HL-60/S4 treated with retinoic acid at 250 ng/mL for 4 days and 3 days (cell line): ENCODE results near the gene SNX7.

Experiments used
- in situ Hi-C: fragments of 300-500 bp; cut with MboI; formaldehyde crosslinking; loops from 2 replicates; pipeline ENCODE4 v1.7.0; 2022; ENCODE audit warnings: low sequenced_read_pairs

The SNX7 gene

DNA sequence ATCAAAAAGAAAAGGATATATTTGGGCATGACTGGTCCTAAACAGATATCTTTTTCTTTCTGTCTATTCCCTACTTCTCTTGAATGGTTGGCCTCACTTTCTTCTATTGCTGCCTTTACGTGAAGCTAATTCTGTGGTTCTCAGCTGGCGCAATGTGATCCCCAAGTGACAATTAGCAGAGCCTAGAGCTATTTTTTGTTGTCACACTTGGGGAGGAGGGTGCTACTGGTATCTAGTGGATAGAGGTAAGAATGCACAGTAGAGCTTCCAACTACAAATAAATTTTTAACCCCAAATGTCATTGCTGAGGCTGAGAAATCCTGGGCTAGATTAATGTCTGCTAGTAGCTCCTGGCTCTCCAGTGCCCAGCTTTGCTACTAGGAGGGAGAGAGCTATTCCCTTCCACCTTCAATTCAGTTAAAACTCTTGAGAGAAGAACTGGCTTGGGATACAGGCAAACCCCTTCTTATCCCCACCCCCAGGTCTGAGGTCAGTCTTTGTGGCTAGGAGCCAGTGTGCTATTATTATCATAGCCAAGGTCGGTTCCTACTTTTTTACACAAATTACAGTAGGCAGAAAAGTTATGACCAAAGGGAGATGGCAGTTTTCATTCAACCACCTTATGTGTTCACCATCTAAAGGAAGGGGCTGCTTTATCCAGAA is 102.1 kb downstream of the SNX7 start:
- in situ Hi-C loops = no loop called here

DNA sequence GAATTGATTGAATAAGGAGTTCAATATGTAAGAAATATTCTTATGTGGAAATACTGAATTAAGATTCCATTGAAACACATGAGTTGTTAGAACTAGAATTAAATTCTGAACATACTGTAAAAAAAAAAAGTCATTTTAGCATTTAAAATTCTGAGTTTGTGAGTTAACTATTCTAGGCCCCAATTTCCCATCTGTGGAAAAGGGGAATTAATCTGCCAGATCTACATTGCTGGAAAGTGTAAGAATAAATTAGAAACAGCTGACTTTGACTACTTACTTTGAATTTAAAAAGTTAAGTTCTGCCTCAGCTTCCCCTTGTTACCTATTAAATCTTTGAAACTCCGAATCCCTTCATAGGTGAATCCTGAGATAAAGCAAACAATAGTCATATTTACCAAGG is 103.0 kb downstream of the SNX7 start:
- in situ Hi-C loops = no loop called here

DNA sequence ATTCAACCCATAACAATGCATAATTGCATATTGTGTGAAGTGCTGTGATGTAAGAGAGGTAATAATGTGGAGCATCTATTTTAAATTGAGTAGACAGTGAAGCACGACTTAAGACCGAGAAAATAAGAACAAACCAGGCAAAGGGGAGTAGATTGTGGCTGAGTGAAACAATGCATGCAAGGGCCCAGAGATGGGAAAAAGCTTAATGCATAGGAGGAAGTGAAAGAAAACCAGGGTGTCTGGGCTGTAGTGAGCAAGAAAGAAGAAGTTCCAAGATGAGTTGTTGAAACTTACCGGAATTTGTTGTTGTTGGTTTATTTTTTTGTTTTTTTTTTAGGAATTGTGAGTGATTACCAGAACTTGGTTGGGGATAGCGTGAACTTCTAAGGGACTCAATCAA is 104.7 kb downstream of the SNX7 start:
- in situ Hi-C loops = no loop called here

DNA sequence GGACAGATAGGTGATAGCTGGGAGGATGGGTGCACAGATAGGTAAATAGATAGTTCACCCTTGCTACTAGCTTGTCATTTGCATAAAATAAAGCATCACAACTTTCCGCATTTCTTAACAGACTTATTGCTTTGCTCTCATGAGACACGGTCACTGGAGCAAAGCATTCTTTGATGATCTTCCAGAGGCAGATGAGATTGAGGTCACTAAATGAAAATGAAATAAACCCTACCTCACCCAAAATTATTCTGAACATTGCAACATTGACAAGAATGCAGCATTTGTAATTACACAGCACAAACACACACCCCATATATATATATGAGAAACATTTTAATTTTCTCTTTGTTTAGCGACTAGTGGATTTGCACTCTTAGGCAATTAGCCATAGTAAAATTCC is 107.6 kb downstream of the SNX7 start:
- in situ Hi-C loops = no loop called here

DNA sequence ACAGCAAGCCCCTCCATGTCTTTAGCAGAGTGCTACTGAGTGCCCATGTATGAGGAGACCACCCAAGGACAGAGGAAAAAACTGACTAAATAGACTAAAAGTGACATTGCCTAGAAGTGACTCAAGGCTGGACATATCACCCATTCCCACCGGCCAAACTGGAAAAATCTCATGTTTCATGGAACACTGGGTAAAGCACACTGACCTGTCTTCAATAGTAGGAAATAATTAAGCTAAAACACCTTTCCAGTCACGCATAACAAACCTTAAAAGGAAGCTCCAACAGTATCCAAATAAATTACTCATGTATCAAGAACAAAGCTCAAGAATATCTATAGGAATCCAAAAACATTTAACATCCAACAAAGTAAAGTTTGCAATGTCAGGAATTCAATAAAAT is 120.4 kb downstream of the SNX7 start:
- in situ Hi-C loops = no loop called here

DNA sequence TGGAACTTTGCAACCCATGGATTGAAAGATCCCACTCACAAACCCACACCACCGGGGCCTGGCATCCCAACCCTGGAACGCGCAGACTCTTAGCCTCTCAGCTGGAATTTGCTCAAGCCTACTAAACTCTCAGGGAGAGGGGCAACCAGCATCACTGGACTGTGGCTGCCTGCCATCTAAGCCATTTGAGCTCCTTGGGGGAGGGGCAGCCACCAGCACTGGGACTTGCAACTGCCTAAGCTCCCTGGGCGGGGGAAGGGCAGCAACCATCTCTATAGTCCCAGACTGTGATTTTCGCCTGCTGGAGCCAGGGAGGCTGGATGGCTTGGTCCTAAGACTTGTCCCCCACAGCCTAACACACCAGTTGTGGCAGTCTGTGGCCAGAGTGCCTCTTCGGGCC is 122.3 kb downstream of the SNX7 start:
- in situ Hi-C loops = no loop called here

DNA sequence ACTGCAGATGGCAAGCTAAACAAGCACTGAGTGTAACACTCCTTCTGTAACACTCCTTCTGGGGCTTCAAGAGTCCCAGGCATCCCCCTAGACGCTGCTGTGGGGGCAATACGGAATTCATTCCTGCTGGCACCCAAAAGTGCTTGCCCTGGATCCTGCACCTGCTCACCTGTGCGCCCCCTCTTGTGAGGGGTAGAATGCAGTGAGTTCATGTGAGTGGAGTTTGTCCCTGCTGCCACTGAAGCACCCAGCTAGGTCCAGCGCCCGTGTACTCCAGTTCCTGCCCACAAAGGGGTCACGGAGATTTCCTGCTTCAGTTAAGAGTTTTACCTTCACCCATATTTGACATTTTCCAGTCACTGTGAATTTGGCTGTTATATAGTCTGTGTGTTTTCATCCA is 130.0 kb downstream of the SNX7 start:
- in situ Hi-C loops = no loop called here

DNA sequence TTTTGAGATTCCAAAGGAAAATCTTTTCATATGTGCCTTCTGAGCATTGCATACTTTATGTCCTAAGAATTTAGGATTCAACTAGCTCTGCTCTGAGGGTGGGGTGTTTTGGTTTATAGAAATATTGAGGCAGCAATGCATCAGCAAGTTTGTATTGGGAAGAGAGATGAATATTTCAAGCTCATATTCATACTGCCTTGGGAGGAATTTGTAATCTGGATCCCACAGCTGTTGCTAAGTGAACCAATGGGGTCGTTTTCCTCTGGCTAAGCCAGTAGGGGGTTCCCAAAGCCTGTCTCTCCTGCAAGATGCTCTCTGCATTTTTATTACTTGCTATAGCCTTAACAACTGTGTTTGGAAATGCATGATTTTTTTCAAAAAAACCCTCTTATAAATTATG is 130.6 kb downstream of the SNX7 start:
- in situ Hi-C loops = no loop called here

DNA sequence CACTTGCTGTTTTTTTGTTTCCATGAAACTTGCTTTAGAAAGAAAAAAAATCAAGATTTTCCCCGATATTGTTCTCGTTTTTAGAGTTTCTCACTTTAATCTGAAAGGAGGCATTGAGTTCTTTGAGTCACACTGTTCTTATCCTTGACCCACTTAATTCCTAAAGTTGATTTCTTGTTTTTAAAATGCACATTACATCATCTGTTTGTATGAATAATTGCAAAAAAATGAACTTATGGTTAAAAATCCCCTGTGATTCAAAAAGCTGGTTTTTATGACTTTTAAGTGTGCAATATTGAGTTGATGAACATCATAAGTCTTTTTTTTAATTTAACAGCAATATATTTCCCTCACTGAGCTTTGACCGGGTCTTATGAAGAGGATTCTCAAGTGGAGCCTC is 131.6 kb downstream of the SNX7 start:
- in situ Hi-C loops = no loop called here

DNA sequence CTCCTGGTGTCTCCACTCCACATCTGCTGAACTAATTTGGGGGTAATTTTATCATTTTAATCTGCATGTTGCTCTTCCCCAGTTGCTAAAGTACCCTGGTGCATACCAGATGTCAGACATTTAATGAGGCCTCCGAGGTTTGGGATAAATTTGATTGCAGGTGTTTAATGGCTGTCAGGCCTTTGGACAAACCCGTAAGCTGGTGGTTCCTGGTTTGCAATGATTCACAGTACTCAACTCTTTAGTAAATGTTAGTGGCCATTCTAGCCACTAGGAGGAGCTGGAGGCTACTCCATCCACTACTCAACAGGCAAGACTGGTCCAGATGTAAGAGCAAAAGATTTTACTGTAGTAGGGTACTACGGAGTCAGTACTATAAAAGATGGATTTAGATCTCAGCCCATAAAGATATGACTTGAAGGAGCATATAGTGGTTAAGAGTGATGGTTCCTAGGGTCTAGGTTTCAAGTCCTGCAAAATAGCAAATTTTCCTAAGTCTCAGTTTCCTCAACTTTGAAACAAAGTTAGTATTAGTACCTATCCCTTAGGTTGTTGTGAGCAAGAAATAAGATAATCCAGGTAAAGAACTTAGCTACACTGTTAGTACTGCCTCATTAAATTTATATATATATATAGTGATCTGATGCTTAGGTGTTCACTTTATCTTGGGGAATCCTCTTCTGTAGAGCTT is 132.8 kb downstream of the SNX7 start:
- in situ Hi-C loops = no loop called here

DNA sequence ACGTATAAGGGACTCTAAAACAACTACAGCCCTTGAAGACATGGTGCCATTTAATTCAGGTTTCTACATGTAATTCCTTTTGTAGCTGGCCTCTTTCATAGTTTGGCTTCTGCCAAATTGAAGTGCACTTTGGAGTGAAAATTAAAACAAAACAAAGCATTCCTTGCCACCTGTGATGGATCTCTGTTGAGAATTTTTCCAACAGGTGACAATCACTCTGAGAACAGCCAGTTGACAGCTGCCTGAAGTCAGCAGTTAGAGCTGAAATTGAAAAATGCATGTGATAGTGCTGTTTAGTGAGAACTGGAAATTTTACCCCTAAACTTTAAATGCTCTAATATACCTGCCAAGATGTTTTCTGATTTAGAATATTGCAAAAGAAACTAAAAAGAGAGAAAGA is 134.5 kb downstream of the SNX7 start:
- in situ Hi-C loops = no loop called here

DNA sequence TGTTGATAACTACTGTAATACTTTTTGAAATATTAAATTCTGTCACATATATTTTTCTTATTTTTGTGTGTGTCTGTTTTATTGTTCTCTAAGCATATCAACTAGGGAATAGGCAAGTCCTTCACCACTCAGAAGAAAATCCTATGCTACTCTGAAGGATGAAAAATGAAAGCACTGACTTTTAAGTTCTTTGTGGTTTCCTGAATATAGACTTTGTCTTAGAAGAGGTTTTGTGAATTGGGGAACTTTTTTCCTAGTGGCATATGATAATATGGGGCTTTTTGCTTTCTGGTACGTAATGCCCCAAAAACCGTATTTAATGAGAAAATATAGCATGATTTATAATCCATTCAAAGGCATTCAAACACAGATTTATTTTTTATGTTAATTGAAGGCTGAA is 136.0 kb downstream of the SNX7 start:
- in situ Hi-C loops = no loop called here
